ENCODE data around the gene TNFRSF21. TPM values are rescaled to one million over a fixed set of nuclear protein-coding genes. Genes with fewer than 3 reads are reported as not detected.

Gene TNFRSF21
- total RNA-seq, 2 donors from 2014 or later, result 21.8 to 22.5 TPM

- WGBS, result 94% methylated on average over 7 of the region's 7 CpGs
- TF ChIP-seq POLR2A (IDR thresholded peaks at IDR 0.05), result no peak
- TF ChIP-seq CTCF (IDR thresholded peaks at IDR 0.05), result no peak
- no peak for TF ChIP-seq POLR2AphosphoS5 (IDR thresholded peaks at IDR 0.05)
- Histone ChIP-seq H3K27me3 (replicated peaks; ENCODE audit: insufficient read depth) (no peaks in the 10 kb centered on the region), H3K27ac (no peak overlapping the region), H3K4me3 (no peak overlapping the region), H3K4me1 (replicated peaks) (no peaks in the 10 kb centered on the region), H3K9me3 (no peaks in the 10 kb centered on the region), H3K36me3 (no peaks in the 10 kb centered on the region)
- no peak for DNase-seq (ENCODE audit: low spot score)
- intact Hi-C loops (cut with DNase I), result no loop called here
Measured at GRCh38 chr6:47286301-47286700, 23.4 kb downstream of the TNFRSF21 start.

- Histone ChIP-seq H3K27ac (no peak overlapping the region), H3K4me1 (replicated peaks) (no peaks in the 10 kb centered on the region), H3K36me3 (no peaks in the 10 kb centered on the region), H3K9me3 (no peaks in the 10 kb centered on the region), H3K4me3 (no peak overlapping the region), H3K27me3 (replicated peaks; ENCODE audit: insufficient read depth) (no peaks in the 10 kb centered on the region)
- DNase-seq (ENCODE audit: low spot score), result no peak
- no peak for TF ChIP-seq CTCF (IDR thresholded peaks at IDR 0.05)
- no peak for TF ChIP-seq POLR2A (IDR thresholded peaks at IDR 0.05)
- no peak for TF ChIP-seq POLR2AphosphoS5 (IDR thresholded peaks at IDR 0.05)
- intact Hi-C loops (cut with DNase I), result no loop called here
- WGBS, result 94% methylated on average over 7 of the region's 7 CpGs
Measured at GRCh38 chr6:47283993-47284392, 25.7 kb downstream of the TNFRSF21 start.

- H3K9me3 ChIP-seq, result no peaks in the 10 kb centered on the region
- no peaks in the 10 kb centered on the region for H3K4me1 ChIP-seq (replicated peaks)
- no peak overlapping the region for H3K4me3 ChIP-seq
- WGBS, result 85% methylated on average over 3 of the region's 3 CpGs
- TF ChIP-seq POLR2A (IDR thresholded peaks at IDR 0.05), result no peak
- no peak for TF ChIP-seq POLR2AphosphoS5 (IDR thresholded peaks at IDR 0.05)
- TF ChIP-seq CTCF (IDR thresholded peaks at IDR 0.05), result no peak
- H3K27ac ChIP-seq, result no peak overlapping the region
- no peak for DNase-seq (ENCODE audit: low spot score)
- no peaks in the 10 kb centered on the region for H3K36me3 ChIP-seq
- intact Hi-C loops (cut with DNase I), result no loop called here
- H3K27me3 ChIP-seq (replicated peaks; ENCODE audit: insufficient read depth), result no peaks in the 10 kb centered on the region
Measured at GRCh38 chr6:47278545-47278944, 31.2 kb downstream of the TNFRSF21 start.

- Histone ChIP-seq H3K4me1 (replicated peaks) (no peaks in the 10 kb centered on the region), H3K27me3 (replicated peaks; ENCODE audit: insufficient read depth) (no peaks in the 10 kb centered on the region), H3K9me3 (no peaks in the 10 kb centered on the region), H3K4me3 (no peak overlapping the region), H3K36me3 (no peaks in the 10 kb centered on the region), H3K27ac (no peak overlapping the region)
- intact Hi-C loops (cut with DNase I), result no loop called here
- DNase-seq (ENCODE audit: low spot score), result no peak
- TF ChIP-seq POLR2A (IDR thresholded peaks at IDR 0.05) (no peak), CTCF (IDR thresholded peaks at IDR 0.05) (no peak), POLR2AphosphoS5 (IDR thresholded peaks at IDR 0.05) (no peak)
- WGBS, result 92% methylated on average over 4 of the region's 4 CpGs
Measured at GRCh38 chr6:47277702-47278101, 32.0 kb downstream of the TNFRSF21 start.

- TF ChIP-seq POLR2A (IDR thresholded peaks at IDR 0.05), result no peak
- TF ChIP-seq CTCF (IDR thresholded peaks at IDR 0.05), result no peak
- no peak for TF ChIP-seq POLR2AphosphoS5 (IDR thresholded peaks at IDR 0.05)
- no peak for DNase-seq (ENCODE audit: low spot score)
- H3K4me3 ChIP-seq, result no peak overlapping the region
- intact Hi-C loops (cut with DNase I), result no loop called here
- H3K27me3 ChIP-seq (replicated peaks; ENCODE audit: insufficient read depth), result no peaks in the 10 kb centered on the region
- H3K27ac ChIP-seq, result no peak overlapping the region
- no peaks in the 10 kb centered on the region for H3K36me3 ChIP-seq
- WGBS, result 68% methylated on average over 3 of the region's 3 CpGs
- H3K4me1 ChIP-seq (replicated peaks), result no peaks in the 10 kb centered on the region
- H3K9me3 ChIP-seq, result no peaks in the 10 kb centered on the region
Measured at GRCh38 chr6:47276377-47276776, 33.3 kb downstream of the TNFRSF21 start.

Data from prostate gland (tissue), 2 donors.